HUES48 (cell line): ENCODE data around the gene RASD2.
A peak's percentile ranks its signal among the peaks of the same experiment; 100 is the strongest.
"Not testable (repeated sequence)": the region's sequence is repeated elsewhere in the genome, so short reads cannot be mapped to it uniquely, and the experiment has no call there.

Experiments used
- H3K27ac ChIP-seq: one replicate; pipeline ENCODE4 v1.7.0; 2013; ENCODE audit warnings: low read depth, low read length, inconsistent platforms
- H3K27me3 ChIP-seq: 2 replicates; pipeline ENCODE4 v1.6.1; 2013; ENCODE audit warnings: mild to moderate bottlenecking, low read length; ENCODE audit not compliant: control insufficient read depth, insufficient read depth
- H3K36me3 ChIP-seq: 2 replicates; pipeline ENCODE4 v1.6.1; 2013; ENCODE audit warnings: low read length; ENCODE audit not compliant: control insufficient read depth, insufficient read depth
- H3K4me1 ChIP-seq: 2 replicates; pipeline ENCODE4 v1.6.1; 2013; ENCODE audit warnings: mild to moderate bottlenecking, low read length; ENCODE audit not compliant: control insufficient read depth, insufficient read depth
- H3K4me3 ChIP-seq: 2 replicates; pipeline ENCODE4 v1.5.1; 2013; ENCODE audit warnings: mild to moderate bottlenecking, low read depth, low read length
- H3K9ac ChIP-seq: 2 replicates; pipeline ENCODE4 v1.6.1; 2013; ENCODE audit warnings: mild to moderate bottlenecking, low read depth, low read length, moderate library complexity
- H3K9me3 ChIP-seq: 2 replicates; pipeline ENCODE4 v1.6.1; 2013; ENCODE audit warnings: low read length; ENCODE audit not compliant: control insufficient read depth, insufficient read depth

The RASD2 gene

GRCh38 chr22:35540595-35541253 lies at the start of gene RASD2:
RASD2 (plus strand) TSS chr22:35540831; CDS start chr22:35546810, 5,979 bp downstream.
- Histone ChIP-seq H3K4me3 (peak within 1 kb of the TSS; percentile 71), H3K4me1 (peaks cover 18% of the 10 kb centered on the region), H3K36me3 (no peaks in the 10 kb centered on the region), H3K9me3 (no peaks in the 10 kb centered on the region), H3K27ac (no peak within 1 kb of the TSS), H3K9ac (no peak within 1 kb of the TSS), H3K27me3 (peaks cover 34% of the 10 kb centered on the region)

- H3K27me3 ChIP-seq = peaks cover 15% of the 10 kb centered on the region
- H3K36me3 ChIP-seq = not testable (repeated sequence)
Observed at GRCh38 chr22:35491061-35491907, 49.3 kb upstream of the RASD2 start.

GRCh38 chr22:35491908-35492380 lies 48.7 kb upstream of the RASD2 start:
- no peaks in the 10 kb centered on the region for H3K4me1 ChIP-seq
- H3K9ac ChIP-seq = no peak overlapping the region
- no peaks in the 10 kb centered on the region for H3K36me3 ChIP-seq
- H3K9me3 ChIP-seq = peaks cover 4% of the 10 kb centered on the region; the same call in 1 of the 2 replicates
- H3K27me3 ChIP-seq = peaks cover 12% of the 10 kb centered on the region; the same call in 1 of the 2 replicates
- H3K4me3 ChIP-seq = no peak overlapping the region
- H3K27ac ChIP-seq = no peak overlapping the region

More at GRCh38 chr22:35491061-35491907, 49.3 kb upstream of the RASD2 start:
- not testable (repeated sequence) for H3K9ac ChIP-seq, H3K4me1 ChIP-seq, H3K9me3 ChIP-seq, H3K27ac ChIP-seq, H3K4me3 ChIP-seq

- H3K9ac ChIP-seq = no peak overlapping the region
- no peaks in the 10 kb centered on the region for H3K4me1 ChIP-seq
- H3K27me3 ChIP-seq = peaks cover 12% of the 10 kb centered on the region; the same call in 1 of the 2 replicates
- H3K4me3 ChIP-seq = no peak overlapping the region
- no peaks in the 10 kb centered on the region for H3K36me3 ChIP-seq
- H3K27ac ChIP-seq = no peak overlapping the region
- peaks cover 4% of the 10 kb centered on the region; the same call in 1 of the 2 replicates for H3K9me3 ChIP-seq
Observed at GRCh38 chr22:35493074-35493473, 47.6 kb upstream of the RASD2 start.

GRCh38 chr22:35495711-35496110 lies 44.9 kb upstream of the RASD2 start:
- H3K27ac ChIP-seq, H3K9ac ChIP-seq, H3K9me3 ChIP-seq, H3K4me3 ChIP-seq, H3K4me1 ChIP-seq, H3K36me3 ChIP-seq: not testable (repeated sequence)
- peaks cover 12% of the 10 kb centered on the region; the same call in 1 of the 2 replicates for H3K27me3 ChIP-seq

- Histone ChIP-seq H3K27ac (no peak overlapping the region), H3K27me3 (peaks cover 12% of the 10 kb centered on the region; the same call in 1 of the 2 replicates), H3K36me3 (no peaks in the 10 kb centered on the region), H3K9ac (no peak overlapping the region), H3K4me3 (no peak overlapping the region), H3K9me3 (peaks cover 4% of the 10 kb centered on the region; the same call in 1 of the 2 replicates), H3K4me1 (no peaks in the 10 kb centered on the region)
Observed at GRCh38 chr22:35496768-35497312, 43.8 kb upstream of the RASD2 start.

- Histone ChIP-seq H3K27me3 (peaks cover 6% of the 10 kb centered on the region; the same call in 1 of the 2 replicates), H3K4me3 (no peak overlapping the region), H3K4me1 (no peaks in the 10 kb centered on the region), H3K9me3 (no peaks in the 10 kb centered on the region), H3K9ac (no peak overlapping the region), H3K27ac (no peak overlapping the region), H3K36me3 (no peaks in the 10 kb centered on the region)
Observed at GRCh38 chr22:35498026-35498800, 42.4 kb upstream of the RASD2 start.

- H3K36me3 ChIP-seq = no peaks in the 10 kb centered on the region
- no peaks in the 10 kb centered on the region for H3K27me3 ChIP-seq
- no peak overlapping the region for H3K9ac ChIP-seq
- H3K27ac ChIP-seq = no peak overlapping the region
- H3K9me3 ChIP-seq = no peaks in the 10 kb centered on the region
- H3K4me1 ChIP-seq = no peaks in the 10 kb centered on the region
- H3K4me3 ChIP-seq = no peak overlapping the region
Observed at GRCh38 chr22:35502836-35503235, 37.8 kb upstream of the RASD2 start.

- no peaks in the 10 kb centered on the region for H3K9me3 ChIP-seq
- 0 out of 2 replicates have a peak, but pooled peaks cover 1% of the 10 kb centered on the region for H3K4me1 ChIP-seq
- no peaks in the 10 kb centered on the region for H3K27me3 ChIP-seq
- no peak overlapping the region for H3K27ac ChIP-seq
- no peak overlapping the region for H3K4me3 ChIP-seq
- no peaks in the 10 kb centered on the region for H3K36me3 ChIP-seq
- H3K9ac ChIP-seq = no peak overlapping the region
Observed at GRCh38 chr22:35505399-35506258, 35.0 kb upstream of the RASD2 start.

GRCh38 chr22:35506259-35506570 lies 34.4 kb upstream of the RASD2 start:
- Histone ChIP-seq H3K4me3 (no peak overlapping the region), H3K9ac (no peak overlapping the region), H3K36me3 (no peaks in the 10 kb centered on the region), H3K27ac (no peak overlapping the region), H3K9me3 (no peaks in the 10 kb centered on the region), H3K27me3 (no peaks in the 10 kb centered on the region), H3K4me1 (peaks cover 6% of the 10 kb centered on the region)
